Measurements from ENCODE around the gene PLCD1. TPM values are rescaled to one million over a fixed set of nuclear protein-coding genes. Genes with fewer than 3 reads are reported as not detected.

PLCD1 gene
- total and polyA plus RNA-seq, 2 experiments from 2014 or later, result 16.0 to 24.4 TPM

GRCh38 chr3:38062809-38063208 is 33.4 kb upstream of the PLCD1 start:
- Histone ChIP-seq H2AFZ (no peak overlapping the region), H4K20me1 (replicated peaks; ENCODE audit: insufficient read depth) (no peaks in the 10 kb centered on the region), H3K79me2 (replicated peaks; ENCODE audit: insufficient read depth) (no peaks in the 10 kb centered on the region), H3K4me3 (no peak overlapping the region), H3K4me1 (ENCODE audit: insufficient read depth) (no peaks in the 10 kb centered on the region), H3K9me2 (ENCODE audit: insufficient read depth) (peaks cover 24% of the 10 kb centered on the region; the same call in 1 of the 2 replicates), H3K4me2 (no peak overlapping the region), H3K36me3 (ENCODE audit: insufficient read depth) (0 out of 2 replicates have a peak, but pooled peaks cover under 1% of the 10 kb centered on the region), H3K27ac (ENCODE audit: low read depth) (no peak overlapping the region), H3F3A (replicated peaks; ENCODE audit: low read depth) (no peaks in the 10 kb centered on the region), H3K27me3 (ENCODE audit: insufficient read depth) (no peaks in the 10 kb centered on the region)
- H3K4me3 Mint-ChIP-seq, result no peak overlapping the region
- H3K4me1 Mint-ChIP-seq, result no peaks in the 10 kb centered on the region
- no peak for ATAC-seq
- no peak for TF ChIP-seq ZNF331 (CRISPR knock-in tag; IDR thresholded peaks at IDR 0.05; ENCODE audit: low read depth)
- no peak for TF ChIP-seq CREB1 (CRISPR knock-in tag; IDR thresholded peaks at IDR 0.05; ENCODE audit: low read depth)
- TF ChIP-seq, protein P1, sequence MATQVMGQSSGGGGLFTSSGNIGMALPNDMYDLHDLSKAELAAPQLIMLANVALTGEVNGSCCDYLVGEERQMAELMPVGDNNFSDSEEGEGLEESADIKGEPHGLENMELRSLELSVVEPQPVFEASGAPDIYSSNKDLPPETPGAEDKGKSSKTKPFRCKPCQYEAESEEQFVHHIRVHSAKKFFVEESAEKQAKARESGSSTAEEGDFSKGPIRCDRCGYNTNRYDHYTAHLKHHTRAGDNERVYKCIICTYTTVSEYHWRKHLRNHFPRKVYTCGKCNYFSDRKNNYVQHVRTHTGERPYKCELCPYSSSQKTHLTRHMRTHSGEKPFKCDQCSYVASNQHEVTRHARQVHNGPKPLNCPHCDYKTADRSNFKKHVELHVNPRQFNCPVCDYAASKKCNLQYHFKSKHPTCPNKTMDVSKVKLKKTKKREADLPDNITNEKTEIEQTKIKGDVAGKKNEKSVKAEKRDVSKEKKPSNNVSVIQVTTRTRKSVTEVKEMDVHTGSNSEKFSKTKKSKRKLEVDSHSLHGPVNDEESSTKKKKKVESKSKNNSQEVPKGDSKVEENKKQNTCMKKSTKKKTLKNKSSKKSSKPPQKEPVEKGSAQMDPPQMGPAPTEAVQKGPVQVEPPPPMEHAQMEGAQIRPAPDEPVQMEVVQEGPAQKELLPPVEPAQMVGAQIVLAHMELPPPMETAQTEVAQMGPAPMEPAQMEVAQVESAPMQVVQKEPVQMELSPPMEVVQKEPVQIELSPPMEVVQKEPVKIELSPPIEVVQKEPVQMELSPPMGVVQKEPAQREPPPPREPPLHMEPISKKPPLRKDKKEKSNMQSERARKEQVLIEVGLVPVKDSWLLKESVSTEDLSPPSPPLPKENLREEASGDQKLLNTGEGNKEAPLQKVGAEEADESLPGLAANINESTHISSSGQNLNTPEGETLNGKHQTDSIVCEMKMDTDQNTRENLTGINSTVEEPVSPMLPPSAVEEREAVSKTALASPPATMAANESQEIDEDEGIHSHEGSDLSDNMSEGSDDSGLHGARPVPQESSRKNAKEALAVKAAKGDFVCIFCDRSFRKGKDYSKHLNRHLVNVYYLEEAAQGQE (IDR thresholded peaks at IDR 0.05; ENCODE audit: unreplicated experiment), result no peak
- no peak for TF ChIP-seq CTCF (conservative IDR thresholded peaks at IDR 0.05; ENCODE audit: low read depth in 2 of 2)
- TF ChIP-seq ZNF114 (CRISPR knock-in tag; IDR thresholded peaks at IDR 0.05), result no peak
- TF ChIP-seq, protein P2, sequence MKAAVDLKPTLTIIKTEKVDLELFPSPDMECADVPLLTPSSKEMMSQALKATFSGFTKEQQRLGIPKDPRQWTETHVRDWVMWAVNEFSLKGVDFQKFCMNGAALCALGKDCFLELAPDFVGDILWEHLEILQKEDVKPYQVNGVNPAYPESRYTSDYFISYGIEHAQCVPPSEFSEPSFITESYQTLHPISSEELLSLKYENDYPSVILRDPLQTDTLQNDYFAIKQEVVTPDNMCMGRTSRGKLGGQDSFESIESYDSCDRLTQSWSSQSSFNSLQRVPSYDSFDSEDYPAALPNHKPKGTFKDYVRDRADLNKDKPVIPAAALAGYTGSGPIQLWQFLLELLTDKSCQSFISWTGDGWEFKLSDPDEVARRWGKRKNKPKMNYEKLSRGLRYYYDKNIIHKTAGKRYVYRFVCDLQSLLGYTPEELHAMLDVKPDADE (IDR thresholded peaks at IDR 0.05), result no peak
- TF ChIP-seq EZH2phosphoT487 (IDR thresholded peaks at IDR 0.05; ENCODE audit: unreplicated experiment), result no peak
- no peak for TF ChIP-seq EZH2 (IDR thresholded peaks at IDR 0.05; ENCODE audit: low read depth, unreplicated experiment)
- TF ChIP-seq JUNB (IDR thresholded peaks at IDR 0.05; ENCODE audit: unreplicated experiment), result no peak
- TF ChIP-seq ZNF462 (CRISPR knock-in tag; IDR thresholded peaks at IDR 0.05), result no peak
- no peak for TF ChIP-seq STAT1 (IDR thresholded peaks at IDR 0.05; ENCODE audit: unreplicated experiment)
- TF ChIP-seq NANOG (IDR thresholded peaks at IDR 0.05; ENCODE audit: borderline replicate concordance), result no peak
- TF ChIP-seq POLR2AphosphoS5 (IDR thresholded peaks at IDR 0.05; ENCODE audit: low read depth), result no peak
- H3K36me3 Mint-ChIP-seq (ENCODE audit: low read depth), result peaks cover 8% of the 10 kb centered on the region
- no peak overlapping the region for H3K27ac Mint-ChIP-seq
- DNase-seq (ENCODE audit: low spot score), result no peak
- H3K9me3 Mint-ChIP-seq, result peaks cover 35% of the 10 kb centered on the region
- H3K27me3 Mint-ChIP-seq (ENCODE audit: insufficient read depth, low read depth, poor library complexity), result peaks cover 8% of the 10 kb centered on the region
